CD4-positive, alpha-beta T cell treated with Interleukin-4 for 4 hours (primary cell): Measurements from ENCODE around the gene OCIAD2.
"Not testable (repeated sequence)": the region's sequence is repeated elsewhere in the genome, so short reads cannot be mapped to it uniquely, and the experiment has no call there.

Experiments
- DNase-seq: peaks from one replicate; pipeline ENCODE4 v3.0.0-alpha.2; 2020

The OCIAD2 gene

GRCh38 chr4:48851651-48852050, 54.9 kb downstream of the OCIAD2 start:
- no peak for DNase-seq

- DNase-seq = not testable (repeated sequence)
Measured at GRCh38 chr4:48848799-48849198, 57.8 kb downstream of the OCIAD2 start.

GRCh38 chr4:48844843-48845242, 61.7 kb downstream of the OCIAD2 start:
- DNase-seq = no peak

GRCh38 chr4:48841045-48841827, 65.3 kb downstream of the OCIAD2 start:
- no peak for DNase-seq

GRCh38 chr4:48836658-48837057, 69.9 kb downstream of the OCIAD2 start:
- DNase-seq = no peak
